HG03280 (cell line): Measurements from ENCODE around the gene FSCN2.
"Not testable (repeated sequence)": the region's sequence is repeated elsewhere in the genome, so short reads cannot be mapped to it uniquely, and the experiment has no call there.

Source experiments
- ATAC-seq: cut with Tn5 transposase; IDR thresholded peaks from one replicate; pipeline ENCODE4 v1.9.1; 2021; ENCODE audit warnings: mild to moderate bottlenecking, moderate library complexity; ENCODE audit not compliant: unreplicated experiment

The FSCN2 gene

DNA sequence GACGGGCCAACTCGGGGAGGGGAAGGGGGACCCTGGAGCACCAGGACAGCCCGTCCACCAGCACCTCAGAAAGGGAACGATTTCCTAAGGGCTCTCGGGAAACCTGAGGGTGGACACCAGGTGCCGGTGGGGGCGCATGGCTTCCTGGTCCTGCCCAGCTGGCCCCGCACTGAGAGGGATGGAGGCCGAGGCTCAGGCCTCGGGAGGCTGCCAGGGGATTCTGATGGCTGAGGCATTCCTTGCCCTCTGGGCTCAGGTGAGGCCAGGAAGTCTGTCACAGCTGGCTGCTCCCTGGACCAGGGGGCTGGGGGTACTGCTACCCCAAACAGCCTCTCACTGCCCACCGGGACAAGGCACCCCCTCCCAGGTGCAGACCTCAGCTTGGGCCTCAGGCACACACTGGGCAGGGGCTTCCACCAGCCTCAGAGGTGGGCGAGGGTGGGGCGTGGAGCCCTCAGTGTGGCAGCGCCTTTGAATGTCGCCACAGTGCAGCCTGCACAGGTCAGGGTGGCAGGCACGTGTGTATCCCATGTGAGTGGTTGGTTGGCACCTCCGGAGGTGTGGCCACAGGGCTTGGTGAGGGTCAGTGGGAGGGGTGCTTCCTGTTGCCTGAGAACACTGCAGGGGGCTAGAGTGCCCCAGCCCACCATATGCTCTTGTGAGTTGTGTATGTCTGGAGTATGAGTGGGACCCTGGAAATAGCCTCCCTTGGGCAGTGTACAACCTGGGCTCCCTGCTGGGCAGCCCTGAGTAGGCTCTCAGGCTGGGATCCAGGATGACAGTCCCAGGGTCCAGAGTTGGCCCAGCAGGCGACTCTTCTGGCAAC is 3.9 kb upstream of the FSCN2 start:
- ATAC-seq = no peak

DNA sequence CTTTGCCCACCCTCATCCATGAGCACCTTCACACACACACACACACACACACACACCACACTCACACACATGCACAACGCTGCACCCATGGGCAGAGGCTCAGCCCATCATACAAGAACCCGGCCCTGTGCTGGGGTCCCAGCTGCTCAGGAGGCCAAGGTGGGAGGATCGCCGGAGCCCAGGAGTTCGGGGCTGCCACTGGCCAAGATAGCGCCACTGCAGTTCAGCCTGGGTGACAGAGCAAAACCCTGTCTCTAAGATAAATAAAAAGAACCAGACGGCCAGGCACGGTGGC is 3.4 kb upstream of the FSCN2 start:
- ATAC-seq = no peak

DNA sequence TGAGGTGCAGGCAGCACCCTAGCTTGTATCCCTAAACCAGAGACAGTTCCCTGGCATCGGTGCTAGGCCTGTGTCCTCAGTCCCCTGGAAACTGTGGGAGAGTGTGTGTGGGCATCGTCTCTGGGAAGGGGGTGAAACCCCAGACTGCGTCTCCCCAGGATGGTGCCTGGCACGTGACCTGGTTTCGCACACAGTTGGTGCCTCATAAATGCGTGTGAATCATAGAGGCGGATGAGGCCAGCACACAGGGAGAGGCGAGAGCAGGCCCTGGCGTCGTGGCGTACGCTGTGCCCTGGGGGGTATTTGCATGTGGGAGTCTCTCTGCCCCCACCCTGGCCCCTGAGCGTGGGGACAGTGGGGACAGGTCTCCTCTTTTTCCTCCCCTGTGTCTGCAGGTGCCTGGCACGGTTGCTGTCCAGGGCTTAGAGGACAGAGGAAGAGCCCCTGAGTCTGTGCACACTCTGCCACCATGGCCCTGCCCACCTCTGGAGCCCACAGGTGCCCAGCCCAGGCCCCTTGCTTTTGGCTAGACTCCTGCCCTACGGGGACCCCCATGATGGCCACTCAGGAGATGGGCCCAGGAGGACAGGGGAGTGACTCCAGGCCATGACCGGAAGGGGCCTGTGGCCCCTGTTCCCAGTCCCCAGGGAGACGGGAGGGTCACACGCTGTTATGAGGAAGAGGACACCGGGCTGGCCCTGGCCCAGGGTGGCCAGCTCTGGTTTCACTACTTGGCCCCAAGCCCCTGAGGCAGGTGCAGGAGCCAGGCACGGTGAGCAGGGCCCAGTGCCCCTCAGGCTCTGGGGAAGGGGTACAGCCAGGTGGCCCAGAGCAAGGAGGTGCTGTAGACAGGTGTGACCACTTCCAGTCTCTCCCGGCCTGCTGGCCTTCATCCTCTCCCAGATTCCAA is 1.3 kb upstream of the FSCN2 start:
- ATAC-seq = no peak

- ATAC-seq = no peak
These were observed 140 bp downstream of the FSCN2 start for GRCh38 chr17:81528384-81528650.

DNA sequence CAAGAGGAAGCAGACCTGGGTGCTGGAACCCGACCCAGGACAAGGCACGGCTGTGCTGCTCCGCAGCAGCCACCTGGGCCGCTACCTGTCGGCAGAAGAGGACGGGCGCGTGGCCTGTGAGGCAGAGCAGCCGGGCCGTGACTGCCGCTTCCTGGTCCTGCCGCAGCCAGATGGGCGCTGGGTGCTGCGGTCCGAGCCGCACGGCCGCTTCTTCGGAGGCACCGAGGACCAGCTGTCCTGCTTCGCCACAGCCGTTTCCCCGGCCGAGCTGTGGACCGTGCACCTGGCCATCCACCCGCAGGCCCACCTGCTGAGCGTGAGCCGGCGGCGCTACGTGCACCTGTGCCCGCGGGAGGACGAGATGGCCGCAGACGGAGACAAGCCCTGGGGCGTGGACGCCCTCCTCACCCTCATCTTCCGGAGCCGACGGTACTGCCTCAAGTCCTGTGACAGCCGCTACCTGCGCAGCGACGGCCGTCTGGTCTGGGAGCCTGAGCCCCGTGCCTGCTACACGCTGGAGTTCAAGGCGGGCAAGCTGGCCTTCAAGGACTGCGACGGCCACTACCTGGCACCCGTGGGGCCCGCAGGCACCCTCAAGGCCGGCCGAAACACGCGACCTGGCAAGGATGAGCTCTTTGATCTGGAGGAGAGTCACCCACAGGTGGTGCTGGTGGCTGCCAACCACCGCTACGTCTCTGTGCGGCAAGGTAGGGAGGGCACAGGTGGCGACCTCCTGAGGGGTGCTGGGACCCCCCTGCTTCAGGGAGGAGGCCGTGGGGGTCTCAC is 667 bp downstream of the FSCN2 start:
- ATAC-seq = no peak

GRCh38 chr17:81529437-81529803 is 1.2 kb downstream of the FSCN2 start:
- no peak for ATAC-seq

- ATAC-seq = not testable (repeated sequence)
These were observed 2.8 kb downstream of the FSCN2 start for GRCh38 chr17:81531013-81531412.

GRCh38 chr17:81531998-81532404 is 3.8 kb downstream of the FSCN2 start:
- ATAC-seq = not testable (repeated sequence)

GRCh38 chr17:81532490-81533287 is 4.5 kb downstream of the FSCN2 start:
- ATAC-seq = no peak

- ATAC-seq = no peak
These were observed 5.4 kb downstream of the FSCN2 start for GRCh38 chr17:81533339-81534141.

GRCh38 chr17:81534157-81535006 is 6.2 kb downstream of the FSCN2 start:
- ATAC-seq = no peak

GRCh38 chr17:81535007-81535328 is 6.8 kb downstream of the FSCN2 start:
- no peak for ATAC-seq

DNA sequence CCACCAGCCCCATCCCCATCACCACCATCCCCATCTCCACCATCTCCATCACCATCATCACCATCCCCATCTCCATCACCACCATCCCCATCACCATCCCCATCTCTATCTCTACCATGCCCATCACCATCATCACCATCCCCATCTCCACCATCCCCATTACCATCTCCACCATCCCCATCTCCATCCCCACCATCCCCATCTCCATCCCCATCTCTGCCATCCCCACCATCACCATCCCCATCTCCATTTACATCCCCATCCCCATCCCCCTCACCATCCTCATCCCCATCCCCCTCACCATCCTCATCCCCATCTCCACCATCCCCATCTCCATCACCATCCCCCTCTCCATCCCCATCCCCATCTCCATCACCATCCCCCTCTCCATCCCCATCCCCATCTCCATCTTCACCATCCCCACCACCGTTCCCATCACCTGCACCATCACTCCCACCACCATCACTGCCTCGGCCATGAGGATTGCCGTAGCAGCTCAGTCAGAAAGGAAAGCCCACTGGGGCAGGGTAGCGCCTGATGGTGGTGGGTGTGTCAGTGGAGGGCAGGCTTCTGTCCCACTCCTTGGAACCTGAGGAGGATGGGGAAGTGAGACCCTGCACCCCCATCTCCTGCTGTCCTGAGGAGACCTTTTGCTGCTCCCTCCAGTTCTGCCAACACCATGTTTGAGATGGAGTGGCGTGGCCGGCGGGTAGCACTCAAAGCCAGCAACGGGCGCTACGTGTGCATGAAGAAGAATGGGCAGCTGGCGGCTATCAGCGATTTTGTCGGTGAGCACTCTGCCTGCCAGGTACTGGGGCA is 7.5 kb downstream of the FSCN2 start:
- ATAC-seq = no peak

- ATAC-seq = no peak
These were observed 8.4 kb downstream of the FSCN2 start for GRCh38 chr17:81536299-81537290.

GRCh38 chr17:81537343-81537855 is 9.2 kb downstream of the FSCN2 start:
- no peak for ATAC-seq

DNA sequence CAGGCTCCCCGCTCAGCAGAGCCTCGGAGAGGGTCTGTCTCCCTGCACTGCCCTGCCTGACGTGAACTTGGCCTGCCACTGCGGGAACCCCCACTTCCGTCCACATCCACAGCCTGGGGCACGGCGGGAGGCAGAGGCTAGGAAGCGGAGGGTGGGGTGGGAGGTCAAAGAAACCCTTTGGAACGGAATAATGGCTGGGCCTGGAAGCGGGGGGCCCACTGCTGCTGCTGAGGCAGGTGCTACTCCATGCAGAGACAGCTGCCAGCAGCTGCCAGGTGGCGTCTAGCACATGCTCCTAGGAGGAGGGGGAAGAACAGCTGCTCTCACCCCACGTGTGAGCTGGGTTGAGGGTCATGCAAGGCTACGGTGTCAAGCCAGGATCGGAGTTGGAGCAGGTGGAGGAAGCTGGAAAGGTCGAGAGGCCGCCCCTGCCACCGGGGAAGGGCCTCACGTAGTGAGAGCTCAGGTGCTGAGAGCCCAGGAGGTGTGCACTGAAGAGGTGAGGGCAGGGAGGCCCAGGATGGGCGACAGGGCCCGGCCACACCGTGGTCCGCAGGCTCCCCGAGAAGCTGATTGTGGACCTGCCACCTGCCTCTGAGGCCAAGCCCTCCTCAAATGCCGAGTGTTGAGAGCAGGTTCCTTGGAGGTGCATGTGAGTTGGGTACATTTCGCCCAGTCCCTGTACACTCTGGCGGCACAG is 9.8 kb downstream of the FSCN2 start:
- no peak for ATAC-seq
